Thoracic aorta (tissue), 2 donors: ENCODE results near the gene PSAP. TPM values are rescaled to one million over a fixed set of nuclear protein-coding genes. Genes with fewer than 3 reads are reported as not detected.
"Not testable (repeated sequence)": the region's sequence is repeated elsewhere in the genome, so short reads cannot be mapped to it uniquely, and the experiment has no call there.

ENCODE experiments used
- ATAC-seq: fragments of 150-250 bp; one replicate; pipeline ENCODE4 v1.8.0; 2017; ENCODE audit warnings: low read depth; ENCODE audit not compliant: insufficient number of reproducible peaks, low FRiP score
- DNase-seq: peaks from one replicate; pipeline ENCODE4 v3.0.0-alpha.2; 2020; ENCODE audit warnings: low spot score
- H3K27ac ChIP-seq, 2 donors: fragments of 200-600 bp; sonication (generic); 1 replicate in 1 of 2; 2 replicates in 1 of 2; pipeline ENCODE4 v1.5.1; 2016; ENCODE audit warnings: mild to moderate bottlenecking in 2 of 2, moderate library complexity in 2 of 2
- H3K27me3 ChIP-seq: fragments of 200-600 bp; sonication (generic); replicated peaks from 2 replicates; pipeline ENCODE4 v1.6.0; 2016; ENCODE audit warnings: mild to moderate bottlenecking; ENCODE audit not compliant: insufficient read depth
- H3K36me3 ChIP-seq: fragments of 200-600 bp; sonication (generic); one replicate; pipeline ENCODE4 v1.5.1; 2016
- H3K4me1 ChIP-seq, 2 donors: fragments of 200-600 bp; sonication (generic); 1 replicate in 1 of 2; 2 replicates in 1 of 2; pipeline versions ENCODE4 v1.5.1 to v1.6.0; 2016; ENCODE audit warnings: low read depth in 2 of 2, mild to moderate bottlenecking in 1 of 2; ENCODE audit not compliant: control insufficient read depth in 1 of 2
- H3K4me3 ChIP-seq: fragments of 200-600 bp; sonication (generic); 2 replicates; pipeline ENCODE4 v1.5.1; 2016; ENCODE audit warnings: mild to moderate bottlenecking
- H3K9me3 ChIP-seq: fragments of 200-600 bp; sonication (generic); 2 replicates; pipeline ENCODE4 v1.5.1; 2016
- total RNA-seq, 2 donors: library from RNA; depleted of rRNA; stranded (reverse); fragments of >200 nt; gene quantifications; one replicate each; pipeline versions ENCODE4 v1.1.0 to v1.2.3, GENCODE V29; 2016
- TF ChIP-seq, protein P1 (sequence below): fragments of 200-600 bp; sonication (generic); IDR thresholded peaks from one replicate; pipeline ENCODE4 v1.5.1; 2019; ENCODE audit warnings: antibody characterized with exemption

PSAP gene
- total RNA-seq, 2 donors from 2014 or later = 1,091 to 1,135 TPM

DNA sequence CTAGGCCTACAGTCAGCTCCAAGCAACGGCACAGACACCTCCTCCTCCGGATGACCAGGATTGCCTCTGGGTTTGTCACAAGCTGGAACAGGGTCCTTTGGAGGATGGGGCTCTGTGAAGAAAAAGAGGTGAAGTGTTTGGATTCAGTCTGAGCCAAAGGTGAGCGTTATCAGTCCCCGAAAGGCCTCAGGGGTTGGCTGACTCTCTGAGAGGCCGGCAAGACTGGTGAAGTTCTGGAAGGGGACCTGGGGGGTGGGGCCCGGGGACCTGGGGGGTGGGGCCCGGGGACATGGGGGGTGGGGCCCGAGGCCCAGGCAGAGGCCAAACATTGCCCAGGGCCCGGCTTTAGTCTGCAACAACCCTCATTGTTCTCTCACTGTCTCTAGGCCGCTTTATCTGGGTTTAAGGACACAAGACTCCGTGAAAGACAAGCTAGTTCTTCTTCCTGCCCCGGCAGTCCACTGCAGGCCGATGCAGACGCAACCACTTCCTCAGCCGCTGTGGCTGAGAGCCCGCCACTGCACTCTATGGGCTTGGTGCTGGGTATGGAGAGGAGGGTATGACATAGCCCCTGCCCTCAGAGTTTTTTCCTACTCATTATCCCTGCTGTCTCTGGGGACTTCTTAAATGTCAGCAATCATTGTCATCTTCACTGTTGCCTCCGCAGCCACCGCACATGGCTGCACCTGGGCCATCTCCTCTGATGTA lies 27.4 kb upstream of the PSAP start:
- DNase-seq = no peak
- no peaks in the 10 kb centered on the region for H3K36me3 ChIP-seq
- ATAC-seq = no peak
- H3K4me3 ChIP-seq = no peak overlapping the region
- H3K27ac ChIP-seq = no peak overlapping the region
- no peaks in the 10 kb centered on the region for H3K4me1 ChIP-seq
- no peaks in the 10 kb centered on the region for H3K9me3 ChIP-seq
- TF ChIP-seq, protein P1, sequence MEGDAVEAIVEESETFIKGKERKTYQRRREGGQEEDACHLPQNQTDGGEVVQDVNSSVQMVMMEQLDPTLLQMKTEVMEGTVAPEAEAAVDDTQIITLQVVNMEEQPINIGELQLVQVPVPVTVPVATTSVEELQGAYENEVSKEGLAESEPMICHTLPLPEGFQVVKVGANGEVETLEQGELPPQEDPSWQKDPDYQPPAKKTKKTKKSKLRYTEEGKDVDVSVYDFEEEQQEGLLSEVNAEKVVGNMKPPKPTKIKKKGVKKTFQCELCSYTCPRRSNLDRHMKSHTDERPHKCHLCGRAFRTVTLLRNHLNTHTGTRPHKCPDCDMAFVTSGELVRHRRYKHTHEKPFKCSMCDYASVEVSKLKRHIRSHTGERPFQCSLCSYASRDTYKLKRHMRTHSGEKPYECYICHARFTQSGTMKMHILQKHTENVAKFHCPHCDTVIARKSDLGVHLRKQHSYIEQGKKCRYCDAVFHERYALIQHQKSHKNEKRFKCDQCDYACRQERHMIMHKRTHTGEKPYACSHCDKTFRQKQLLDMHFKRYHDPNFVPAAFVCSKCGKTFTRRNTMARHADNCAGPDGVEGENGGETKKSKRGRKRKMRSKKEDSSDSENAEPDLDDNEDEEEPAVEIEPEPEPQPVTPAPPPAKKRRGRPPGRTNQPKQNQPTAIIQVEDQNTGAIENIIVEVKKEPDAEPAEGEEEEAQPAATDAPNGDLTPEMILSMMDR = no peak
- H3K27me3 ChIP-seq = no peaks in the 10 kb centered on the region

- no peak overlapping the region for H3K27ac ChIP-seq
- H3K27me3 ChIP-seq = no peaks in the 10 kb centered on the region
- TF ChIP-seq, protein P1 = no peak
- H3K36me3 ChIP-seq = no peaks in the 10 kb centered on the region
- H3K9me3 ChIP-seq = no peaks in the 10 kb centered on the region
- DNase-seq (no peak), ATAC-seq (no peak)
- H3K4me3 ChIP-seq = no peak overlapping the region
- H3K4me1 ChIP-seq = no peaks in the 10 kb centered on the region
Measured at GRCh38 chr10:71877821-71878220, 26.8 kb upstream of the PSAP start.

GRCh38 chr10:71874680-71875354 lies 23.8 kb upstream of the PSAP start:
- not testable (repeated sequence) for H3K4me3 ChIP-seq, ATAC-seq, H3K9me3 ChIP-seq

GRCh38 chr10:71873582-71874211 lies 22.6 kb upstream of the PSAP start:
- H3K9me3 ChIP-seq = no peaks in the 10 kb centered on the region
- no peaks in the 10 kb centered on the region for H3K36me3 ChIP-seq
- DNase-seq = no peak
- TF ChIP-seq, protein P1 = no peak
- H3K4me3 ChIP-seq = no peak overlapping the region
- no peaks in the 10 kb centered on the region for H3K27me3 ChIP-seq
- H3K4me1 ChIP-seq = peaks cover 4 to 6% of the 10 kb centered on the region in 2 donors
- ATAC-seq = no peak
- H3K27ac ChIP-seq = no peak overlapping the region

More at GRCh38 chr10:71874680-71875354, 23.8 kb upstream of the PSAP start:
- H3K36me3 ChIP-seq, H3K27me3 ChIP-seq, H3K27ac ChIP-seq, H3K4me1 ChIP-seq, DNase-seq: not testable (repeated sequence)

DNA sequence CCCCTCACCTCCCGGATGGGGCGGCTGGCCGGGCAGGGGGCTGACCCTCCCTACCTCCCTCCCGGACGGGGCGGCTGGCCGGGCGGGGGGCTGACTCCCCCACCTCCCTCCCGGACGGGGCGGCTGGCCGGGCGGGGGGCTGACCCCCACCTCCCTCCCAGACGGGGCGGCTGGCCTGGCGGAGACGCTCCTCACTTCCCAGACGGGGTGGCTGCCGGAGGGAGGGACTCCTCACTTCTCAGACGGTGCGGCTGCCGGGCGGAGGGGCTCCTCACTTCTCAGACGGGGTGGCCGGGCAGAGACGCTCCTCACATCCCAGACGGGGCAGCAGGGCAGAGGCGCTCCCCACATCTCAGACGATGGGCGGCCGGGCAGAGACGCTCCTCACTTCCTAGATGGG lies 18.6 kb upstream of the PSAP start:
- H3K36me3 ChIP-seq, H3K4me3 ChIP-seq, H3K27me3 ChIP-seq, H3K9me3 ChIP-seq, H3K4me1 ChIP-seq, ATAC-seq, DNase-seq, H3K27ac ChIP-seq: not testable (repeated sequence)

- TF ChIP-seq, protein P1 = no peak
- no peak overlapping the region for H3K4me3 ChIP-seq
- ATAC-seq (no peak), DNase-seq (no peak)
- no peak overlapping the region for H3K27ac ChIP-seq
- H3K4me1 ChIP-seq = peaks cover 4 to 6% of the 10 kb centered on the region in 2 donors
- no peaks in the 10 kb centered on the region for H3K27me3 ChIP-seq
- H3K36me3 ChIP-seq = no peaks in the 10 kb centered on the region
- H3K9me3 ChIP-seq = no peaks in the 10 kb centered on the region
Measured at GRCh38 chr10:71868192-71868697, 17.2 kb upstream of the PSAP start.
